MM.1S (cell line): ENCODE measurements around the gene ZNF581.

ENCODE experiments used
- DNase-seq: peaks from one replicate; pipeline ENCODE4 v3.0.0-alpha.2; 2015
- H2AFZ ChIP-seq: fragments of 300-600 bp; sonication (generic); 2 replicates; pipeline ENCODE4 v1.6.0; 2016; ENCODE audit warnings: antibody characterized with exemption, low read length
- H3F3A ChIP-seq: fragments of 300-600 bp; sonication (generic); 2 replicates; pipeline ENCODE4 v1.6.1; 2016; ENCODE audit warnings: mild to moderate bottlenecking, antibody characterized with exemption, low read length, moderate library complexity, mixed read lengths; ENCODE audit not compliant: insufficient read depth
- H3K27ac ChIP-seq: fragments of 300-600 bp; sonication (generic); 2 replicates; pipeline ENCODE4 v1.5.1; 2016; ENCODE audit warnings: mild to moderate bottlenecking, low read length
- H3K27me3 ChIP-seq: fragments of 300-600 bp; sonication (generic); replicated peaks from 2 replicates; pipeline ENCODE4 v1.6.0; 2016; ENCODE audit warnings: low read length; ENCODE audit not compliant: insufficient read depth
- H3K36me3 ChIP-seq: fragments of 300-600 bp; sonication (generic); replicated peaks from 2 replicates; pipeline ENCODE4 v1.6.1; 2016; ENCODE audit warnings: mild to moderate bottlenecking, low read length, mixed read lengths; ENCODE audit not compliant: insufficient read depth
- H3K4me1 ChIP-seq: fragments of 300-600 bp; sonication (generic); 2 replicates; pipeline ENCODE4 v1.6.1; 2016; ENCODE audit warnings: low read length, mixed read lengths
- H3K4me2 ChIP-seq: fragments of 300-600 bp; sonication (generic); 2 replicates; pipeline ENCODE4 v1.6.0; 2016; ENCODE audit warnings: low read depth, low read length
- H3K4me3 ChIP-seq: fragments of 300-600 bp; sonication (generic); 2 replicates; pipeline ENCODE4 v1.5.1; 2016; ENCODE audit warnings: low read length, mixed read lengths
- H3K79me2 ChIP-seq: fragments of 300-600 bp; sonication (generic); 2 replicates; pipeline ENCODE4 v1.6.1; 2016; ENCODE audit warnings: mixed run types, low read length, mixed read lengths
- H3K9ac ChIP-seq: fragments of 300-600 bp; sonication (generic); 2 replicates; pipeline ENCODE4 v1.6.1; 2016; ENCODE audit warnings: low read length, mixed read lengths
- H3K9me2 ChIP-seq: fragments of 300-600 bp; sonication (generic); replicated peaks from 2 replicates; pipeline ENCODE4 v1.6.1; 2016; ENCODE audit warnings: mild to moderate bottlenecking, low read length, mixed read lengths; ENCODE audit not compliant: insufficient read depth
- H3K9me3 ChIP-seq: fragments of 300-600 bp; sonication (generic); replicated peaks from 2 replicates; pipeline ENCODE4 v1.6.1; 2016; ENCODE audit warnings: mild to moderate bottlenecking, low read length, mixed read lengths; ENCODE audit not compliant: insufficient read depth
- H4K20me1 ChIP-seq: fragments of 300-600 bp; sonication (generic); 2 replicates; pipeline ENCODE4 v1.6.1; 2016; ENCODE audit warnings: mild to moderate bottlenecking, low read length, moderate library complexity, mixed read lengths; ENCODE audit not compliant: insufficient read depth
- EZH2 ChIP-seq: fragments of 300-600 bp; sonication (generic); optimal IDR thresholded peaks from 2 replicates; pipeline ENCODE3; 2017; ENCODE audit warnings: low read depth, mild to moderate bottlenecking, antibody characterized with exemption, low read length, mixed read lengths
- EZH2phosphoT487 ChIP-seq: fragments of 300-600 bp; sonication (generic); IDR thresholded peaks from 2 replicates; pipeline ENCODE4 v1.6.1; 2018; ENCODE audit warnings: antibody characterized with exemption, low read length
- TF ChIP-seq, protein P1 (sequence below): fragments of 300-600 bp; sonication (generic); IDR thresholded peaks from 2 replicates; pipeline ENCODE4 v1.5.1; 2016; ENCODE audit warnings: antibody characterized with exemption, low read length, mixed read lengths

The ZNF581 gene

DNA sequence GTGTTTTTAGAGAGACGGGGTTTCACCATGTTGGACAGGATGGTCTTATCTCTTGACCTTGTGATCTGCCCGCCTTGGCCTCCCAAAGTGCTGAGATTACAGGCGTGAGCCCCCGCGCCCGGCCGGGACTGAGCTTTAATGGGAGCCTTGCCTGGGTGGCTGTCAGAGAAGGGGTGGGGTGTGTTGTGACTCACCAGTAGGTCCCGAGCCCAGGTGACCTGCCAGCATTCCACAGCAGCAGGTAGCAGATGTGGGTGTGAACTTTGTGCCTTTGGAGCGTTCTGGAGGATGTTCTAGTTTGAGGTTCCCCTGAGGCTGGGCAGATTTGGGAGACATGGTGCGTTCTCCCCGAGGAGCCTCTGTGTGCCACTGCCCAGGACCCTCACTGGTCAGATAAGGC is 24.5 kb downstream of the ZNF581 start:
- Histone ChIP-seq H3F3A (peaks cover 13% of the 10 kb centered on the region; the same call in 1 of the 2 replicates), H3K36me3 (peaks cover 26% of the 10 kb centered on the region), H3K4me3 (no peak overlapping the region), H3K9ac (no peak overlapping the region), H3K4me2 (no peak overlapping the region), H3K9me2 (no peaks in the 10 kb centered on the region), H3K27ac (no peak overlapping the region), H4K20me1 (peaks cover 44% of the 10 kb centered on the region), H3K27me3 (no peaks in the 10 kb centered on the region), H3K9me3 (no peaks in the 10 kb centered on the region), H2AFZ (no peak overlapping the region), H3K79me2 (peaks cover 98% of the 10 kb centered on the region), H3K4me1 (no peaks in the 10 kb centered on the region)
- no peak for DNase-seq
- no peak for TF ChIP-seq EZH2
- TF ChIP-seq, protein P1, sequence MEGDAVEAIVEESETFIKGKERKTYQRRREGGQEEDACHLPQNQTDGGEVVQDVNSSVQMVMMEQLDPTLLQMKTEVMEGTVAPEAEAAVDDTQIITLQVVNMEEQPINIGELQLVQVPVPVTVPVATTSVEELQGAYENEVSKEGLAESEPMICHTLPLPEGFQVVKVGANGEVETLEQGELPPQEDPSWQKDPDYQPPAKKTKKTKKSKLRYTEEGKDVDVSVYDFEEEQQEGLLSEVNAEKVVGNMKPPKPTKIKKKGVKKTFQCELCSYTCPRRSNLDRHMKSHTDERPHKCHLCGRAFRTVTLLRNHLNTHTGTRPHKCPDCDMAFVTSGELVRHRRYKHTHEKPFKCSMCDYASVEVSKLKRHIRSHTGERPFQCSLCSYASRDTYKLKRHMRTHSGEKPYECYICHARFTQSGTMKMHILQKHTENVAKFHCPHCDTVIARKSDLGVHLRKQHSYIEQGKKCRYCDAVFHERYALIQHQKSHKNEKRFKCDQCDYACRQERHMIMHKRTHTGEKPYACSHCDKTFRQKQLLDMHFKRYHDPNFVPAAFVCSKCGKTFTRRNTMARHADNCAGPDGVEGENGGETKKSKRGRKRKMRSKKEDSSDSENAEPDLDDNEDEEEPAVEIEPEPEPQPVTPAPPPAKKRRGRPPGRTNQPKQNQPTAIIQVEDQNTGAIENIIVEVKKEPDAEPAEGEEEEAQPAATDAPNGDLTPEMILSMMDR: no peak
- no peak for TF ChIP-seq EZH2phosphoT487

DNA sequence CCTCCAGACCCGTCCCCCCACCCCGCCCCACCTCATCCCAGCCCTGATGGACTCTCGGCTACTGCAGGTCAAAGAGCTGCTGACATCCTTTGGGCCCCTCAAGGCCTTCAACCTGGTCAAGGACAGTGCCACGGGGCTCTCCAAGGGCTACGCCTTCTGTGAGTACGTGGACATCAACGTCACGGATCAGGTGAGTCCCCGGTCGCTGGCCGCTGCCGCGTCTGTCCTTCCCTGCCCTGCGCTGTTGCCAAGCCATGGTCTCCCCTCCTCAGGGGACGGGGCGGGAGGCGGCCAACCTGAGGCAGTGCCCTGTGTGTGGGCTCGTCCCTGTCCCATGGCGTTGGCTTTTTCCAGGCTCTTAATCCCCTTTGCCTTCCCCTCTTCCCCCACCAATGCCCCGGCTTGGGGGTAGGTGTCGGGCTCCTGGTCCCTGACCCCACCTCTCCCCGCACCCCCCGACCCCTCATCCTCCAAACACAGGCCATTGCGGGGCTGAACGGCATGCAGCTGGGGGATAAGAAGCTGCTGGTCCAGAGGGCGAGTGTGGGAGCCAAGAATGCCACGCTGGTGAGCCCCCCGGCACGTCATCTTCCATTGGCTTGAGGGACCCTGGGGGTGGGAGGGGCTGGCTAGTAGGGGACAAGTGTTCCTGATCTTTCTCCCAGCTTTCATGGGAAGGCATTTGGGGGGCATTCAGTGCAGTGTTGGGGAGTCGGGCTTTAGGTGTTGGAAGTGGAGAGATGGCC is 25.3 kb downstream of the ZNF581 start:
- Histone ChIP-seq H3K4me3 (no peak overlapping the region), H2AFZ (no peak overlapping the region), H3K27me3 (no peaks in the 10 kb centered on the region), H3K9ac (no peak overlapping the region), H3K9me3 (no peaks in the 10 kb centered on the region), H3F3A (peaks cover 21% of the 10 kb centered on the region), H3K9me2 (no peaks in the 10 kb centered on the region), H4K20me1 (peaks cover 40% of the 10 kb centered on the region), H3K4me2 (no peak overlapping the region), H3K79me2 (peaks cover 98% of the 10 kb centered on the region), H3K36me3 (peaks cover 20% of the 10 kb centered on the region), H3K4me1 (no peaks in the 10 kb centered on the region; the same call in 1 of the 2 replicates), H3K27ac (no peak overlapping the region)
- TF ChIP-seq EZH2 (no peak), EZH2phosphoT487 (no peak)
- TF ChIP-seq, protein P1: no peak
- no peak for DNase-seq

DNA sequence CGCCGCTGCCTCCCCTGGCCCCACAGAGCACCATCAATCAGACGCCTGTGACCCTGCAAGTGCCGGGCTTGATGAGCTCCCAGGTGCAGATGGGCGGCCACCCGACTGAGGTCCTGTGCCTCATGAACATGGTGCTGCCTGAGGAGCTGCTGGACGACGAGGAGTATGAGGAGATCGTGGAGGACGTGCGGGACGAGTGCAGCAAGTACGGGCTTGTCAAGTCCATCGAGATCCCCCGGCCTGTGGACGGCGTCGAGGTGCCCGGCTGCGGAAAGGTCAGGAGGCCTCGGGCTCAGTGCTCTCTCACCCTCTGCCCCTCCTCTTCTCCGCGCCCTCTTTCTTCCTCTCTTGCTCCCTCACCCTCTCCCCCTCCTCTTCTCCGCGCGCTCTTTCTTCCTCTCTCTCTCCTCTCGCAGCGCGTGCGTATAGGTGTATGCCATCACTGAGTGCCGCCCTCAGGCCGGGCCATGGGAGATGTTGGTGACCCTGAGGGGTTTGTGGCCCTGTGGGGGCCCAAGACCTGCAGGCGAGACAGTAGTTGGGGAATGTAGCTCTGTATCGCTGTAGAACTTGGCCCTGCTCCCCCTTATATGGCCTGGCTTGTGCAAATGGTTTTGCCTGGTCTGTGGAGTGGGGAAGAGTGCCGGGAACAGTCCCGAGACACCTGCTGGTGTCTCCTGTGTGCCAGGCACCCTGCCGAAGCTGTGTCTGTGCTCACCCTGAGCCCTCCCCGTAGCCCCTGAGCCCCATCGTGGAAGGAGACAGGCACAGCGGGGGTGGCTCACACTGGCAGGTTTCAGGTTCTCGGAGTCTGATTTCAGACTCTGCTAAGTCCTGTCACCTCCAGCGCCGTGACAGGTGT is 26.2 kb downstream of the ZNF581 start:
- H3K9me3 ChIP-seq: no peaks in the 10 kb centered on the region
- peaks cover 90% of the 10 kb centered on the region for H3K79me2 ChIP-seq
- peaks cover 15% of the 10 kb centered on the region for H3K36me3 ChIP-seq
- no peak for DNase-seq
- no peak overlapping the region for H3K27ac ChIP-seq
- peaks cover 40% of the 10 kb centered on the region for H4K20me1 ChIP-seq
- H3K9me2 ChIP-seq: no peaks in the 10 kb centered on the region
- H3K4me1 ChIP-seq: no peaks in the 10 kb centered on the region; the same call in 1 of the 2 replicates
- H3K9ac ChIP-seq: no peak overlapping the region
- no peak overlapping the region for H3K4me2 ChIP-seq
- TF ChIP-seq, protein P1: no peak
- TF ChIP-seq EZH2 (no peak), EZH2phosphoT487 (no peak)
- no peak overlapping the region for H3K4me3 ChIP-seq
- no peaks in the 10 kb centered on the region for H3K27me3 ChIP-seq
- peaks cover 26% of the 10 kb centered on the region for H3F3A ChIP-seq
- H2AFZ ChIP-seq: no peak overlapping the region
